ENCODE data around the gene CORO1C.

CORO1C gene

GRCh38 chr12:108727868-108728735, 3.2 kb downstream of the CORO1C start:
- no peak for DNase-seq (ENCODE audit: low read depth in 1 of 2, low spot score in 1 of 2)

GRCh38 chr12:108727161-108727560, 4.2 kb downstream of the CORO1C start:
- no peak for DNase-seq (ENCODE audit: low read depth in 1 of 2, low spot score in 1 of 2)

- DNase-seq (ENCODE audit: low read depth in 1 of 2, low spot score in 1 of 2), result no peak
Observed at GRCh38 chr12:108724890-108725151, 6.5 kb downstream of the CORO1C start.

GRCh38 chr12:108724054-108724889, 7.0 kb downstream of the CORO1C start:
- DNase-seq (ENCODE audit: low read depth in 1 of 2, low spot score in 1 of 2), result no peak

- DNase-seq (ENCODE audit: low read depth in 1 of 2, low spot score in 1 of 2), result no peak
Observed at GRCh38 chr12:108722992-108723766, 8.1 kb downstream of the CORO1C start.

- no peak for DNase-seq (ENCODE audit: low read depth in 1 of 2, low spot score in 1 of 2)
Observed at GRCh38 chr12:108722463-108722862, 8.9 kb downstream of the CORO1C start.

- DNase-seq (ENCODE audit: low read depth in 1 of 2, low spot score in 1 of 2), result no peak
Observed at GRCh38 chr12:108721824-108722223, 9.5 kb downstream of the CORO1C start.

GRCh38 chr12:108720757-108721514, 10.4 kb downstream of the CORO1C start:
- DNase-seq (ENCODE audit: low read depth in 1 of 2, low spot score in 1 of 2), result no peak

GRCh38 chr12:108717243-108717642, 14.1 kb downstream of the CORO1C start:
- DNase-seq (ENCODE audit: low read depth in 1 of 2, low spot score in 1 of 2), result no peak

- DNase-seq (ENCODE audit: low read depth in 1 of 2, low spot score in 1 of 2), result no peak
Observed at GRCh38 chr12:108714866-108715265, 16.5 kb downstream of the CORO1C start.

- DNase-seq (ENCODE audit: low read depth in 1 of 2, low spot score in 1 of 2), result no peak
Observed at GRCh38 chr12:108713471-108713870, 17.8 kb downstream of the CORO1C start.

- DNase-seq (ENCODE audit: low read depth in 1 of 2, low spot score in 1 of 2), result no peak
Observed at GRCh38 chr12:108712925-108713203, 18.5 kb downstream of the CORO1C start.

GRCh38 chr12:108712165-108712924, 19.0 kb downstream of the CORO1C start:
- DNase-seq (ENCODE audit: low read depth in 1 of 2, low spot score in 1 of 2), result no peak

GRCh38 chr12:108711489-108712164, 19.7 kb downstream of the CORO1C start:
- no peak for DNase-seq (ENCODE audit: low read depth in 1 of 2, low spot score in 1 of 2)

- DNase-seq (ENCODE audit: low read depth in 1 of 2, low spot score in 1 of 2), result no peak
Observed at GRCh38 chr12:108709697-108710096, 21.6 kb downstream of the CORO1C start.

GRCh38 chr12:108704527-108704926, 26.8 kb downstream of the CORO1C start:
- no peak for DNase-seq (ENCODE audit: low read depth in 1 of 2, low spot score in 1 of 2)

- DNase-seq (ENCODE audit: low read depth in 1 of 2, low spot score in 1 of 2), result no peak
Observed at GRCh38 chr12:108702595-108703320, 28.6 kb downstream of the CORO1C start.

GRCh38 chr12:108701779-108702441, 29.4 kb downstream of the CORO1C start:
- DNase-seq (ENCODE audit: low read depth in 1 of 2, low spot score in 1 of 2), result no peak
